ENCODE measurements around the gene BEX4. TPM values are rescaled to one million over a fixed set of nuclear protein-coding genes. Genes with fewer than 3 reads are reported as not detected.

Gene BEX4
- total and polyA plus RNA-seq, 10 of the 15 experiments (the other 5 are each of a cell fraction or from before 2014, with no cell fraction given): 0.76 to 3.3 (median 2.2) TPM

GRCh38 chrX:103211012-103211715 lies 3.7 kb upstream of the BEX4 start (continued):
- TF ChIP-seq ZBTB4 (CRISPR knock-in tag; IDR thresholded peaks at IDR 0.05): no peak
- TF ChIP-seq BCL11A (IDR thresholded peaks at IDR 0.05; ENCODE audit: low read depth, low read length): no peak
- no peak for TF ChIP-seq SMAD1 (IDR thresholded peaks at IDR 0.05; ENCODE audit: low read depth, partially characterized antibody)
- TF ChIP-seq KDM1A (IDR thresholded peaks at IDR 0.05; ENCODE audit: borderline replicate concordance): no peak
- TF ChIP-seq SMC3 (IDR thresholded peaks at IDR 0.05; ENCODE audit: borderline replicate concordance, low read length): peak; percentile 64; the same call in 1 of the 2 replicates
- no peak for TF ChIP-seq SKIL (IDR thresholded peaks at IDR 0.05; ENCODE audit: low read depth, poor library complexity, severe bottlenecking)
- no peak for TF ChIP-seq EGR1 (IDR thresholded peaks at IDR 0.05; ENCODE audit: borderline replicate concordance in 1 of 2, low read depth in 2 of 2, low read length in 2 of 2)
- TF ChIP-seq CTCF (IDR thresholded peaks at IDR 0.05 in 2 of 3, conservative IDR thresholded peaks at IDR 0.05 in 1 of 3; ENCODE audit: control insufficient read depth in 2 of 3, extremely low read depth in 1 of 3, insufficient read depth in 1 of 3, low read depth in 3 of 3, low read length in 3 of 3): peak; percentile 43 to 60 (median 50); a peak in 5 of 6 replicates
- TF ChIP-seq IKZF1 (conservative IDR thresholded peaks at IDR 0.05): no peak
- TF ChIP-seq RAD21 (IDR thresholded peaks at IDR 0.05; ENCODE audit: insufficient read depth, low read depth, low read length): peak; percentile 52
- TF ChIP-seq CEBPZ (IDR thresholded peaks at IDR 0.05; ENCODE audit: low read depth, low read length): no peak
- TF ChIP-seq MYB (IDR thresholded peaks at IDR 0.05; ENCODE audit: borderline replicate concordance, low read depth, low read length): no peak
- no peak for TF ChIP-seq SREBF2 (IDR thresholded peaks at IDR 0.05; ENCODE audit: low read length)
- no peak for TF ChIP-seq PAX8 (IDR thresholded peaks at IDR 0.05)
- no peak for TF ChIP-seq ZNF217 (IDR thresholded peaks at IDR 0.05)

All from GM12878 (cell line).